Kidney (tissue), 14 donors: ENCODE measurements around the gene FRAS1. TPM values are rescaled to one million over a fixed set of nuclear protein-coding genes. Genes with fewer than 3 reads are reported as not detected.
"Not testable (repeated sequence)": the region's sequence is repeated elsewhere in the genome, so short reads cannot be mapped to it uniquely, and the experiment has no call there.

Experiments used
- DNase-seq, 5 donors: peaks; one replicate each; pipeline ENCODE4 v3.0.0-alpha.2; 2013 to 2020
- FAIRE-seq: peaks from 2 replicates; lab custom pipeline; 2012; peaks lifted over from hg19 to GRCh38; lab: Jason Lieb, UNC
- H3K27ac ChIP-seq, 2 donors: one replicate each; pipeline ENCODE4 v1.7.0; 2013; ENCODE audit warnings: low read depth in 2 of 2, low read length in 2 of 2, inconsistent platforms in 1 of 2
- H3K27me3 ChIP-seq: one replicate; pipeline ENCODE4 v1.7.1; 2013; ENCODE audit warnings: low read length, inconsistent platforms; ENCODE audit not compliant: control insufficient read depth, insufficient read depth
- H3K36me3 ChIP-seq, 3 donors: one replicate each; pipeline versions ENCODE4 v1.7.0 to v1.7.1; 2013; ENCODE audit warnings: low read length in 3 of 3, control low read depth in 1 of 3, inconsistent platforms in 1 of 3; ENCODE audit not compliant: insufficient read depth in 3 of 3, control insufficient read depth in 2 of 3
- H3K4me1 ChIP-seq, 3 donors: one replicate each; pipeline versions ENCODE4 v1.7.0 to v1.7.1; 2013; ENCODE audit warnings: low read length in 3 of 3, inconsistent platforms in 1 of 3, low read depth in 1 of 3; ENCODE audit not compliant: control insufficient read depth in 2 of 3, insufficient read depth in 2 of 3
- H3K4me3 ChIP-seq, 3 donors: one replicate each; pipeline versions ENCODE4 v1.7.0 to v1.8.1; 2013; ENCODE audit warnings: low read length in 3 of 3, control low read depth in 1 of 3, inconsistent platforms in 1 of 3
- H3K9ac ChIP-seq, 3 donors: one replicate each; pipeline versions ENCODE4 v1.7.0 to v1.7.1; 2013; ENCODE audit warnings: low read length in 3 of 3, control low read depth in 1 of 3, inconsistent platforms in 1 of 3
- H3K9me3 ChIP-seq, 3 donors: one replicate each; pipeline versions ENCODE4 v1.7.0 to v1.7.1; 2013; ENCODE audit warnings: low read length in 3 of 3, control low read depth in 1 of 3, inconsistent platforms in 1 of 3; ENCODE audit not compliant: control insufficient read depth in 2 of 3, insufficient read depth in 1 of 3
- intact Hi-C: fragments of 100-400 bp; cut with DNase I; formaldehyde crosslinking; loops from one replicate; pipeline ENCODE4 v1.11.1; 2022
- polyA plus RNA-seq: library from polyadenylated mRNA; stranded (reverse); fragments of 350-450 nt; fragmentation: Illumina TruSeq; extraction: RNeasy Lipid Tissue Mini Kit (QIAGEN cat#74804); gene quantifications from one replicate; pipeline ENCODE4 v1.2.3, GENCODE V29; 2014; ENCODE audit warnings: low read depth, low replicate concordance; ENCODE audit not compliant: insufficient read depth
- total RNA-seq: library from RNA; stranded (reverse); fragmentation: NEBNext Ultra II Directional; extraction: Animal tissue kit (Norgen Biotek cat#: 25700); gene quantifications from one replicate; pipeline ENCODE4 v1.2.1, GENCODE V29; 2021
- TF ChIP-seq, protein P1 (sequence below): IDR thresholded peaks from 3 replicates; pipeline ENCODE4 v1.5.1; 2012; ENCODE audit warnings: mild to moderate bottlenecking, moderate library complexity, borderline replicate concordance; ENCODE audit not compliant: insufficient read depth; ENCODE audit errors: extremely low read depth
- donor health status: control.
- donor health status: control.
- donor health status: control.
- donor health status: control.
- donor health status: control.
- donor health status: DM: yes; HTN: yes; CAD: no.
- donor health status: Normal renal cell carcinoma (clear cell type).

The FRAS1 gene
- total and polyA plus RNA-seq, 2 donors from 2014 or later: 6.5 to 31.5 TPM

DNA sequence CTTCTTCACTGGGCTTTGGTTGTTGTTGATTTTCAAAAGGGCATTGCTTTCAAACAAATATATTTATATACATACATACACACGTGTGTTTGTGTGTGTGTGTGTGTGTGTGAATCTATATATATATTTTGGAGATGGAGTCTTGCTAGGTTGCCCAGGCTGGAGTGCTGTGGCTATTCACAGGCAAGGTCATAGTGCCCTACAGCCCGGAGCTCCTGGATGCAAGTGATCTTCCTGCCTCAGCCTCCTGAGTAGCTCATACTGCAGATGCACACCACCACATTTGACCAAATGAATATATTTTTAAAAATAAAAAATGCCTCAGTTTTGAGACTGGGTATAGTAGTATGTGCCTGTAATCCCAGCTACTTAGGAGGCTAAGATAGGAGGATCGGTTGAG is 34.4 kb downstream of the FRAS1 start:
- TF ChIP-seq, protein P1, sequence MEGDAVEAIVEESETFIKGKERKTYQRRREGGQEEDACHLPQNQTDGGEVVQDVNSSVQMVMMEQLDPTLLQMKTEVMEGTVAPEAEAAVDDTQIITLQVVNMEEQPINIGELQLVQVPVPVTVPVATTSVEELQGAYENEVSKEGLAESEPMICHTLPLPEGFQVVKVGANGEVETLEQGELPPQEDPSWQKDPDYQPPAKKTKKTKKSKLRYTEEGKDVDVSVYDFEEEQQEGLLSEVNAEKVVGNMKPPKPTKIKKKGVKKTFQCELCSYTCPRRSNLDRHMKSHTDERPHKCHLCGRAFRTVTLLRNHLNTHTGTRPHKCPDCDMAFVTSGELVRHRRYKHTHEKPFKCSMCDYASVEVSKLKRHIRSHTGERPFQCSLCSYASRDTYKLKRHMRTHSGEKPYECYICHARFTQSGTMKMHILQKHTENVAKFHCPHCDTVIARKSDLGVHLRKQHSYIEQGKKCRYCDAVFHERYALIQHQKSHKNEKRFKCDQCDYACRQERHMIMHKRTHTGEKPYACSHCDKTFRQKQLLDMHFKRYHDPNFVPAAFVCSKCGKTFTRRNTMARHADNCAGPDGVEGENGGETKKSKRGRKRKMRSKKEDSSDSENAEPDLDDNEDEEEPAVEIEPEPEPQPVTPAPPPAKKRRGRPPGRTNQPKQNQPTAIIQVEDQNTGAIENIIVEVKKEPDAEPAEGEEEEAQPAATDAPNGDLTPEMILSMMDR: no peak
- Histone ChIP-seq H3K9me3 (no peaks in the 10 kb centered on the region), H3K27me3 (no peaks in the 10 kb centered on the region), H3K9ac (no peak overlapping the region), H3K4me1 (peaks cover 0 to 6% (median 0%) of the 10 kb centered on the region in 3 donors), H3K36me3 (no peaks in the 10 kb centered on the region), H3K4me3 (no peak overlapping the region), H3K27ac (no peak overlapping the region)
- DNase-seq (no peak), FAIRE-seq (no peak)
- intact Hi-C loops: no loop called here

DNA sequence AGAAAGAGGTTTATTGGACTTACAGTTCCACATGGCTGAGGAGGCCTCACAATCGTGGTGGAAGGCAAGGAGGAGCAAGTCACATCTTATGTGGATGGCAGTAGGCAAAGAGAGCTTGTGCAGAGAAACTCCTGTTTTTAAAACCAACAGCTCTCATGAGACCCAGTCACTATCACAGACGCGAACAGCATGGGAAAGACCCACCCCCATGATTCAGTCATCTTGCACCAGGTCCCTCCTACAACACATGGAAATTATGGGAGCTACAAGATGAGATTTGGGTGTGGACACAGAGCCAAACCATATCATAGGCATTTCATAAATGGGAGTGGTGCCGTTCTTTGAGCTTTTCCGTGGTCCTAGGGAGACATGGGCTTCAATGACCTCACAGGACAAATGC is 35.2 kb downstream of the FRAS1 start:
- H3K4me1 ChIP-seq, intact Hi-C loops, H3K9ac ChIP-seq, FAIRE-seq, DNase-seq, H3K27ac ChIP-seq, H3K36me3 ChIP-seq, H3K9me3 ChIP-seq, H3K4me3 ChIP-seq, H3K27me3 ChIP-seq: not testable (repeated sequence)

DNA sequence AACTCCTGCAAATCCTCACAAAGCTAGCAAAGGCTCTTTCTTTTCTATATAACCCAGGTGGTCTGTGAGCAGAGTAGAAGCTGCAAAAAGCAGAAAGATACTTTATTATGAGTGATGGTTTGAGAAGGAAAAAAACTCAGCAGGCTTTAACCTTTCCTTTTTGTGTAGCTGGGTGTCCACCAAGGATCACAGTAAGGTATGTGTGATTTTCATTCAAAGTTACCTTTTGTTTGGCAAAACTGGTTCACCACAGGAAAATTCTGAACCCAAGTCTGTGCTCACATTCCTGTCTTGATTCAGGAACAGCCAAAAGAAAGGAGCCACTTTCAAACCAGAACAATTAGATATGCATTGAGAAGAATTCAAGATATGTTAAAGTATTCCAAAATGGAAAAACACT is 35.7 kb downstream of the FRAS1 start:
- Histone ChIP-seq H3K9me3 (no peaks in the 10 kb centered on the region), H3K4me1 (peaks cover 0 to 6% (median 0%) of the 10 kb centered on the region in 3 donors), H3K9ac (no peak overlapping the region), H3K27me3 (no peaks in the 10 kb centered on the region), H3K27ac (no peak overlapping the region), H3K36me3 (no peaks in the 10 kb centered on the region), H3K4me3 (no peak overlapping the region)
- FAIRE-seq (no peak), DNase-seq (no peak)
- intact Hi-C loops: no loop called here
- TF ChIP-seq, protein P1: no peak

GRCh38 chr4:78095081-78095480 is 38.0 kb downstream of the FRAS1 start:
- FAIRE-seq (no peak), DNase-seq (no peak)
- no peaks in the 10 kb centered on the region for H3K36me3 ChIP-seq
- no peak overlapping the region for H3K27ac ChIP-seq
- H3K9ac ChIP-seq: no peak overlapping the region
- H3K27me3 ChIP-seq: no peaks in the 10 kb centered on the region
- no peaks in the 10 kb centered on the region for H3K9me3 ChIP-seq
- intact Hi-C loops: no loop called here
- peaks cover 0 to 10% (median 4%) of the 10 kb centered on the region in 3 donors for H3K4me1 ChIP-seq
- TF ChIP-seq, protein P1: no peak
- no peak overlapping the region for H3K4me3 ChIP-seq
